Osteocyte (in vitro differentiated cells): ENCODE results near the gene PROX1. TPM values are rescaled to one million over a fixed set of nuclear protein-coding genes. Genes with fewer than 3 reads are reported as not detected.

ENCODE experiments used
- DNase-seq: peaks from one replicate; pipeline ENCODE4 v3.0.0; 2021; ENCODE audit warnings: mixed read lengths; ENCODE audit not compliant: unreplicated experiment; ENCODE audit errors: extremely low spot score
- H3K27ac Mint-ChIP-seq: one replicate; pipeline ENCODE4 v1.8.0; 2021; ENCODE audit warnings: mild to moderate bottlenecking, mixed read lengths; ENCODE audit not compliant: unreplicated experiment
- H3K27me3 Mint-ChIP-seq: one replicate; pipeline ENCODE4 v1.8.0; 2021; ENCODE audit warnings: mixed read lengths; ENCODE audit not compliant: unreplicated experiment
- H3K36me3 Mint-ChIP-seq: one replicate; pipeline ENCODE4 v1.8.0; 2021; ENCODE audit warnings: mixed read lengths; ENCODE audit not compliant: unreplicated experiment
- H3K4me1 Mint-ChIP-seq: one replicate; pipeline ENCODE4 v1.8.0; 2021; ENCODE audit warnings: mixed read lengths; ENCODE audit not compliant: unreplicated experiment
- H3K4me3 Mint-ChIP-seq: one replicate; pipeline ENCODE4 v1.8.0; 2021; ENCODE audit warnings: mild to moderate bottlenecking, moderate library complexity, mixed read lengths; ENCODE audit not compliant: unreplicated experiment
- H3K9me3 Mint-ChIP-seq: one replicate; pipeline ENCODE4 v1.8.0; 2021; ENCODE audit warnings: mixed read lengths; ENCODE audit not compliant: unreplicated experiment
- total RNA-seq: library from RNA; stranded (reverse); gene quantifications from 2 replicates; pipeline ENCODE4 v1.2.1, GENCODE V29; 2021
- TF ChIP-seq, protein P1 (sequence below): fragments of 200-600 bp; sonication (generic); IDR thresholded peaks from 2 replicates; pipeline ENCODE4 v1.5.0; 2021; ENCODE audit warnings: antibody characterized with exemption, mild to moderate bottlenecking, moderate library complexity

PROX1 gene
- total RNA-seq, 1 donor from 2014 or later, result 0.32 TPM

DNA sequence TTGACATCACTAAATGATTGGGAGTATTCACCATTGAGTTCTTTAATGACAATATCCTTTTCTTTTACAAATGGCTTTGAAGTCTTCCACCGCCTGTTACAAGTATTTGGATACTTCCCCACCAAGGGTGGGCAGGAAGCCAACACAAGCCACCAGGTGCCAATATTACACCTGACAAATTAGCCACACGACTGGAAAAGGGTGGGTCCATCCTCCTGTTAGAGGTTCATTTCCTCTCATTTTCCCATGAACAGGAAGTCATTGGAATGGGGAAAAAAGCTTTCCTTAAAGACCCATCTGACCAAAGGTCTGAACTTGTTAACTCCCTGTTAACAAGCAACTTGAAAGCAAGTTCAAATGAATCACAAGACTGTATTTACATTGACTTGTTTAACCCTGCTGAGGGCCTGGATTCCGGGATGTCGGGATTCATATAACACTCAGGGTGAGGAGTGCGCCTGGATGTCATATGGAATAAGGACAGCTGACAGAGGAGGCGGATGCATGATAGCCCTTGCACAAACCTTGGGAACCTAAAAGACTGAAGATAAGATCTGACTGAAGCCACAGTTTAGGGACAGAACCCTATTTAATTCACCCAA, 40.5 kb upstream of the PROX1 start:
- TF ChIP-seq, protein P1, sequence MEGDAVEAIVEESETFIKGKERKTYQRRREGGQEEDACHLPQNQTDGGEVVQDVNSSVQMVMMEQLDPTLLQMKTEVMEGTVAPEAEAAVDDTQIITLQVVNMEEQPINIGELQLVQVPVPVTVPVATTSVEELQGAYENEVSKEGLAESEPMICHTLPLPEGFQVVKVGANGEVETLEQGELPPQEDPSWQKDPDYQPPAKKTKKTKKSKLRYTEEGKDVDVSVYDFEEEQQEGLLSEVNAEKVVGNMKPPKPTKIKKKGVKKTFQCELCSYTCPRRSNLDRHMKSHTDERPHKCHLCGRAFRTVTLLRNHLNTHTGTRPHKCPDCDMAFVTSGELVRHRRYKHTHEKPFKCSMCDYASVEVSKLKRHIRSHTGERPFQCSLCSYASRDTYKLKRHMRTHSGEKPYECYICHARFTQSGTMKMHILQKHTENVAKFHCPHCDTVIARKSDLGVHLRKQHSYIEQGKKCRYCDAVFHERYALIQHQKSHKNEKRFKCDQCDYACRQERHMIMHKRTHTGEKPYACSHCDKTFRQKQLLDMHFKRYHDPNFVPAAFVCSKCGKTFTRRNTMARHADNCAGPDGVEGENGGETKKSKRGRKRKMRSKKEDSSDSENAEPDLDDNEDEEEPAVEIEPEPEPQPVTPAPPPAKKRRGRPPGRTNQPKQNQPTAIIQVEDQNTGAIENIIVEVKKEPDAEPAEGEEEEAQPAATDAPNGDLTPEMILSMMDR, result no peak
- no peak overlapping the region for H3K27ac Mint-ChIP-seq
- H3K9me3 Mint-ChIP-seq, result no peaks in the 10 kb centered on the region
- H3K4me1 Mint-ChIP-seq, result no peaks in the 10 kb centered on the region
- DNase-seq, result no peak
- no peak overlapping the region for H3K4me3 Mint-ChIP-seq
- H3K27me3 Mint-ChIP-seq, result peaks cover 2% of the 10 kb centered on the region
- H3K36me3 Mint-ChIP-seq, result no peaks in the 10 kb centered on the region

DNA sequence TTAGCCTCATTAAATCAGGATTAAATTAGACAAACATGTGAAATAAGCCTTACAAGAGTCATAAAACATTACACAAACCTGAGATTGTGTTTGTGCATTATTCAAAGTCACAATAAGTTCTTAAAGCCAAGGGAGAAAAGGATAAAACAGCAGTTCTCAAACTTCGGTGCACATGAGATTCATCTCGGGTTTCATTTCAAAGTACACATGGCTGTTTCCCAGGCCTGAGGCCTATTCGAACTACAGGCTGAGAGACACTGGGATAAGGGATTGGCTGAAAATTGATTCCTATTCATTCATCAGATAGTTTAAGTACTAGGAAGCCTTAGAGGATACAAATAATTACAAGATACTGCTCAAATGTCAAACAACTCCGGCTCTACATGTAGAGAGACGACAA, 35.9 kb upstream of the PROX1 start:
- Mint-ChIP-seq H3K27ac (no peak overlapping the region), H3K4me3 (no peak overlapping the region), H3K36me3 (no peaks in the 10 kb centered on the region), H3K4me1 (no peaks in the 10 kb centered on the region), H3K9me3 (no peaks in the 10 kb centered on the region), H3K27me3 (no peaks in the 10 kb centered on the region)
- no peak for DNase-seq
- TF ChIP-seq, protein P1, result no peak

DNA sequence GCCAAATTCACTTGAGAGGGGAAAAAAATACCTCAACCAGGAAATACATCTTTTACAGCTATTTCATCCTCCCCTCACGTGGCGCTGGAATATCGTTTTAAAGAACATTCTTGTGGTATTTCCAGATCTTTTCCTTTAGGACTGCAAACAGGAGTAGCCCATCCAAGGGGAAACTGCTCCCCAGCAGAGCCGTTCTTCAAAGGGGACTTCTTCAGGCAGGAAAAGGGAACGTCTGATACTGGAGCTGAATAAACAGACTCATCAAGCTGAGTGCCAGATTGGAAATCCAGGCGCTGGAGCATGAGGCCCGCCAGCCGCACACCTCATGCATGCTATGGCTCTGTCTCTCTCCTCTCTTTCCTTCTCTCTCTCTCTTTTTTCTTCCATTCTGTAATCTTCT, 34.0 kb upstream of the PROX1 start:
- TF ChIP-seq, protein P1, result no peak
- no peak for DNase-seq
- H3K4me1 Mint-ChIP-seq, result no peaks in the 10 kb centered on the region
- no peak overlapping the region for H3K4me3 Mint-ChIP-seq
- H3K27me3 Mint-ChIP-seq, result no peaks in the 10 kb centered on the region
- no peak overlapping the region for H3K27ac Mint-ChIP-seq
- no peaks in the 10 kb centered on the region for H3K9me3 Mint-ChIP-seq
- no peaks in the 10 kb centered on the region for H3K36me3 Mint-ChIP-seq

DNA sequence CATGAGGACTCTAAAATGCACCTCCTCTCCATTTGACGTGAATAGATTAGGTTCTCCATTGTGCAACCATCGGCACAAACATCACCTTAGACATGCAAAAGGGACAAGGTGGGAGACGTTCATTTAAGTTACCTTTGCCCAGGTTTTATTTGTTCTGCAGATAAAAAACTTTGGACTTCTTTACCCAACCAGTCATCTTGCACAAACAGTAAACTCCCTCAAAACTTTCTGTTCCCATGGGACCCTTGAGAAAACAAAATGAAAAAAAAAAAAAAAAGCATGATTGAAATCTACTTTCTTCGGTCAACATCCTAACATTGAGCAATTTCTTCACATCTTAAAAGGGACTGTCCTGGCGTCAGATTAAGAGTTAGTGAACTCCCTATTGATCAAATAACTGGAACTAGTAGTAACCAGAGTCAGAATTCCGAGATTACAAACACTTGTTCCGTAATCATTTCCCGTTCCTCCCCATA, 31.4 kb upstream of the PROX1 start:
- TF ChIP-seq, protein P1, result no peak
- no peaks in the 10 kb centered on the region for H3K36me3 Mint-ChIP-seq
- no peak overlapping the region for H3K27ac Mint-ChIP-seq

DNA sequence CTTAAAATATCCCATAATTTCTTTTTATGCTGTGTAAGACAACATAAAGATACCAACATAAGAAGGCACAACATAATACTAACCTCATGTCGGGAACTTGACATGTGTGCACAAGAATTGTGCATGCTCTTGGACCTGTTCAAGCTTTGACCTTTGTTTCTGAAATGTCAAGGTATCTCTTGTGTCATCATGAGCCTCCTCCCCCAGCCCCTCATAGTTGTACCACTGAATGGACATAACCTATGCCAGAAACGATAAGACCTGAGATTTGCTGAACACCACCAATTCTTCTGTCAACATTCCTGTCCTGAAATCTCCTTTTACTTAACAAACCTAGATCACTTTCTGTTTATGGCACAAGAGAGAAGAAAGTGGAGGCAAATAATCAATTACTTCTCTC, 29.4 kb upstream of the PROX1 start:
- no peak overlapping the region for H3K4me3 Mint-ChIP-seq
- H3K4me1 Mint-ChIP-seq, result no peaks in the 10 kb centered on the region
- H3K27me3 Mint-ChIP-seq, result no peaks in the 10 kb centered on the region
- no peaks in the 10 kb centered on the region for H3K36me3 Mint-ChIP-seq
- H3K27ac Mint-ChIP-seq, result no peak overlapping the region
- H3K9me3 Mint-ChIP-seq, result no peaks in the 10 kb centered on the region
- no peak for DNase-seq
- TF ChIP-seq, protein P1, result no peak

More for the DNA sequence above, 31.4 kb upstream of the PROX1 start:
- H3K27me3 Mint-ChIP-seq, result no peaks in the 10 kb centered on the region
- no peak overlapping the region for H3K4me3 Mint-ChIP-seq
- H3K9me3 Mint-ChIP-seq, result no peaks in the 10 kb centered on the region
- no peak for DNase-seq
- H3K4me1 Mint-ChIP-seq, result no peaks in the 10 kb centered on the region
